GM19397 (cell line): ENCODE data around the gene ELL2.

ENCODE experiments used
- ATAC-seq: cut with Tn5 transposase; IDR thresholded peaks from one replicate; pipeline ENCODE4 v1.9.1; 2021; ENCODE audit warnings: mild to moderate bottlenecking, moderate library complexity; ENCODE audit not compliant: unreplicated experiment

Gene ELL2

DNA sequence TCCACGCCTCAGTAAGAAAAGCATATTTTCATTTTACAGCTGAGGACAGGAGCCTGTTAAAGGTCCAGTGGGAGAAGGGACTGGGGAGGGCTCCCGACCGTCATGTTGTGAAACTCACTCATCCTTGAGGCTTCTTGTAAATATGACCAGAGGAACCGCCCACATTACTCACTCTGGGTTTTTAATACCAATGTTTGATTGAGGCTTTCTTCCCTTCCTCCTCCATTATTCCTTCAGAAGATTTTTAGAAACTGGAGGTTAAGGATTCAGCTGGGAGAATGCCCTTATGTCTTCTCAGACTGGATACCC lies 77.7 kb downstream of the ELL2 start:
- peak; percentile 45 for ATAC-seq

DNA sequence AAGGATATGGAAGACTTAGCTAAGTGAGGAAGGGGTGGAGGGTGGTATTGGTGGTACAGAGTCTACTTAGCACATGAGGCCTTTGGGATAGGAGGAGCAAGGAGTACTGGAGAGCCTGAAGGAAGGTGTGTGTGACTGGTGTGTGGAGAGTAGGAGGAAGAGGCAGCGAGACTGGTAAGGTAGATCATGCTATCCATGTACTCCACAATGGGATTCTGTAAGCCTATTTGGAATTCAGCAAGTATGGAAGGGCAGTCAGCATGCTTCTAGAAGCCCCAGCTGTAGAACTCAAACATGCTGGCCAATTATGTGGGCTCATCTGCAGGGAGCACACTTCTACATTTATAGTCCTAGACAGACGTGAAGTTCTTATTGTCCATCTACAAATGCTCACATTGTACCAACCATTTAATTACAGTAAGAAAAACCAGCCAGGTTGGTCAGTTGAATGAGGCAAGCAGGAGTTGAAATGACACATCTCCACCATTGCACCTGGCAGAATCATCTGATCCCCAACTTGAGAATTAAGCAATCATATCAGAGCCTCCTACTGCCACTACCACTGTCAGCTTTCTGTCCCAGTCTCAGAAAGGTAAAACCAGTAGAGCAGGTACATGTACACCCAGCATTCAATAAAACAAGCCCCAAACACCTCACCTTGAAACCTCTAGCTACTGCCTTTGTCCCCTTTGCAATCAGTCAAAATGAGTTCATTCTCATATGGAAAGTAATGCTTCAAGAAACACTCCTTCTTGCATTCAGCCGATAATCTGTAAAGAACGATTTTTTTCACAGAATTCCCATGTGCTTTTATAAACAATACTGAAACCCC lies 78.2 kb downstream of the ELL2 start:
- ATAC-seq = peak; percentile 48

DNA sequence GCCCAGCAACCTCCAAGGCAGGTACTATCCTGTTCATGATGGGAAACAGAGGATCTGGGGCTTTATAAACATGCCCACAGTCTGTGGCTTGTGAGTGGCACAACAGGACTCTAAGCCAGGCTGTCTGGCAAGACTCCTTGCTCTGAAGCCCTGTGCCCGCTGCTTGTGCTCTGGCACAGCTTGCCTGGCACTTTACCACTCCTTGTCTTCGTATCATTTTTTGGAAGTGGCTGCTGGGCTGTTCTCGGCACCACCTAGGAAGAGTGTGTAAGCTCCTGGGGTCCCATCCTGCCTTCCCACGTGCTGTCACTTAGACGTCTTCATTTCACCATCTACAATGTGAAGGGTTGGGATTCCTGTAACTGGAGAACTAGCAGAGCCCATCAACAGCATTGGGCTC lies 79.8 kb downstream of the ELL2 start:
- ATAC-seq = no peak

DNA sequence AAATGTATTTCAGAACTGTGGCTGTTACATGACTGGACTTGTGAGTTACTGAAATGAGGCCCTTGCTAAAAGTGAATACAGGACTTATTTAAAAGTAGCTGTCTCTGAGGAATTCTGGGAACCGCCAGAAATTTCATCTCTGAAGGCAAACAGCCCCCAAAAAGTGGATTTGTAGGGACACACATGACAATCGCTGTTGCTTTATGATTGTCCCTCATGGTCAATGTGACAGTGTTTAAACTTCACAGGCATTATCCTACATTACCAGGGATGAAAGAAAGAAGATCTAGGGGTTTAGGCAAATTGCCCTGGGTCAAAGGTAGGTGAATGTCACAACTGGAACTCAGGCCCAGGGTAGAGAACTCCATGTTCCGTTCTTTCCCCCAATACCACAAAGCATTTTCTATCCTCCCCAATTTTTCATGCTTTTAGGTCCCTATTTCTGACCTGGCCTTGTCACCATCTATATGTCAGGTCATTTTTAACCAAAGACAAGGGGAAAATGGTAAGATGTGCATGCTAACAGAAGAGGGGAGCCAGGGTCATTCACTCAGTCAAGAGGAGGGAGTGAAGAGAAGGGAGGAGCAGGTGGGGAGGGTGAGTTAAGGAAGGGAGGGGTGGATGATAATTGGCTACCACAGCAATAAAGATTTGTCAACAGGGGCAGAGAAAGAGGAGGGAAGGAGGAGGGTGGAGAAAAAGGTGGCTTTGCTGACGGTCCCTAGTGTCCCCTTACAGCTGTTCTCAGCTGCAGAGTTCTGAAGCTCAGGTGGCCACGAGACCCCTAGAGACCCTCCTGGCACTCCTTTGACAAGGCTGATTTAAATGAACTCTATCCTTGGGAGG lies 81.3 kb downstream of the ELL2 start:
- no peak for ATAC-seq

DNA sequence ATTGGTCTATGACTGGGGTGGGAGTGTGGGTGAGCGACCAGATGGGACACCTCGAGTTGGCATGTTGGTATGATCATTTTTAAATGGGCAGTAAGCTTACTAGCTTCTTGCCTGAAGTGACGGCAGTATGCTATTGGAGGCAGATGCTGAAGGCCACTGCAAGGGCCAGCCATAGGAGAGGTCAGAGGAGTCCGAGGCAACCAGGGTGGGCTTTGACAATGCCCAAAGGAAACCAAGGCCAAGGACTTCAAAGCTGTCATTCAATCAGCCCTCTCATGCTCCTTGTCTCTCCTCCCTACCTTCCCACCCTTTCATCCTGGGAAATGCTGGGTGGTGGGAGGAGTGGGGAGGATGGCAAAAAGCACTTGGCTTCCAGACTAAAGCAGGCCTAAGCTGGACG lies 82.0 kb downstream of the ELL2 start:
- ATAC-seq = no peak

DNA sequence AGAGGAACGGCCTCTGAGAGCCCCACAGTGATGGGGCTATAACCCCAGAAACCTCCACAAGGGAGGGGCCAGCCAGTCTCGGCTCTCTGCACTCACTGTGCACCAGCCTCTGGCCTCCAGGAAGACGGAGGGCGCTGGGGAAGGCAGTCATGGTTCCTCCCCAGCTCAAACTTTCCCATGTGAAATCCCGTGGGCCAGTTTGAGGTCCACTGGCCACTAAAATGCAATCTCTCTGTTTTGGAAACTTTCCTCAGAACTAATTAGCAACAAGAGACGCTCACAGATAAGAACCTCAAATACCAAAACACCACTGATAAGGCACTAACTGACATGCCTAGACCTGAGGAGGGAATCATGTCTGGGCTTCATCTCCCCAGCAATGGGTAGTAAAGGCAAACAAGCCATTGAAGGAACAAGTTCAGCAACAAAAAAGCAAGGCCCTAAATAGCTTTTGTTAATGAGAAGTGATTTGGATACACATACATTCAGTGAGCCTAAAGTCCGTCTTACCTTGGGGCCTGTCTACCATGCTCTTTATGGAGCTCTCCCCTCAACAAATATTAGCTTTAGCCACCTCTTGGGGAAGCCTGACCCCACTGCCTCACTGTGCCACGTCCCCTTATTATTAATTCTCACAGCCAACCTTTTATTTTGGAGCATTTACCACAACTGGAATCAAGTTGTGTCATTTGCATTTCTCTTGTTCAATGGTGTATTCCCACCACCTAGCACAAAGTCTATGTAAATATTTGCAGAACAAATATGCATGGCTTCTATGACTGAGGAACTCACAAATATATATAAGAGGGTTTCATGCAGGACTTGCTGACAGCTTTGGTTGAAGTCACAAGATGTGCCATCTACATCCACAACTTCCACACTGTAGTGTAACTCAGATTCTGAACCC lies 83.0 kb downstream of the ELL2 start:
- ATAC-seq = no peak

DNA sequence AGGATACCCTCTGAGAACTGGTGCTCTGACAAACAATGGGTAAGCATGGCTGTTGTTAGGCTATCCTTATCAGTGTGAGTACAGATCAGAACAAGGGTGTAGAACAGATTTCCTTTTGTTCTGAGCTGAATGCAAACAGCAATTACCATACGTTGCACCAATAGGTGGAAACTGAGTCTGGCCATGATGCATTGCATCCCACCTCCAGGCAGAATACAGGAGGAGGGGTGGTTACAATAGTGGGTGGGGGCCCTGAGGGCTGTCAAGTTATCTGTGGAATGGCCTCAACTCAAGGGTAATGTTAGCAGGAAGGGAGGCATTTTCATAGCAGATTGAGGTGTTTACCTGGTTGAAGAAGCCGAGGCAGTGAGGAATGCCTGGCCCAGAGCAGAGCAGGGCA lies 84.9 kb downstream of the ELL2 start:
- ATAC-seq = no peak

DNA sequence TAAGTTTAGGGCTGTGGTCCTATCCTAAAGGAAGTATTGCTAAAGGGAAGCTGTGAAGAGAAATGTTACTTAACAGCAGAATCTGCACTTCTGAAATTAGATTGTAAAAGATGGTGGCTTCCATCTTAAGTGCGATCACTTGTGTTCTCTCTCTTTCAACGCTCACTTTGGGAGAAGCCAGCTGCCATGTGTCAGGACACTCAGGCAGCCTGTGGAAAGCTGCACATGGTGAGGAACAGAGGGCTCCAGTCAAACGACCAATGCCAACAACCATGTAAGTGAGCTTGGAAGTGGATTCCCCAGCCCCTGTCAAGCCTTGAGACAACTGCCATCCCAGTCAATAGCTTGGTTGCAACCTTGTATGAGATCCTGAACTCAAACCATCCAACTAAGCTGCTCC lies 87.4 kb downstream of the ELL2 start:
- ATAC-seq = no peak

DNA sequence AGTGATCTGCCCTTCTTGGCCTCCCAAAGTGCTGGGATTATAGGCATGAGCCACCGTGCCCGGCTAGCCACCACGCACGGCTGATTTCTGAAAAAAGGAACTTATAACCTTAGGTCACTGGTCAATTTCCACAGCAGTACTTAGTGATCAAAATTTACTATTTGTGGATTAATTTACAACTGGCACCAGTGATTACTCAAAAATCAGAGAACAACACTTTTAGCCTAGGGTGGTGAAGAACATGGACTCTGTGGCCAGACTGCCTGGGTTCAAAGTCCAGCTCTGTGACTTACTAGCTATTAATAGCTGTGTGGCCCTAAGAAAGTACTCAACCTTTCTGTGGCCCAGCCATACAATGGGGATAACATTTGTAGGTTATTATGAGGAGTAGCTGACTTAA lies 88.3 kb downstream of the ELL2 start:
- ATAC-seq = no peak

DNA sequence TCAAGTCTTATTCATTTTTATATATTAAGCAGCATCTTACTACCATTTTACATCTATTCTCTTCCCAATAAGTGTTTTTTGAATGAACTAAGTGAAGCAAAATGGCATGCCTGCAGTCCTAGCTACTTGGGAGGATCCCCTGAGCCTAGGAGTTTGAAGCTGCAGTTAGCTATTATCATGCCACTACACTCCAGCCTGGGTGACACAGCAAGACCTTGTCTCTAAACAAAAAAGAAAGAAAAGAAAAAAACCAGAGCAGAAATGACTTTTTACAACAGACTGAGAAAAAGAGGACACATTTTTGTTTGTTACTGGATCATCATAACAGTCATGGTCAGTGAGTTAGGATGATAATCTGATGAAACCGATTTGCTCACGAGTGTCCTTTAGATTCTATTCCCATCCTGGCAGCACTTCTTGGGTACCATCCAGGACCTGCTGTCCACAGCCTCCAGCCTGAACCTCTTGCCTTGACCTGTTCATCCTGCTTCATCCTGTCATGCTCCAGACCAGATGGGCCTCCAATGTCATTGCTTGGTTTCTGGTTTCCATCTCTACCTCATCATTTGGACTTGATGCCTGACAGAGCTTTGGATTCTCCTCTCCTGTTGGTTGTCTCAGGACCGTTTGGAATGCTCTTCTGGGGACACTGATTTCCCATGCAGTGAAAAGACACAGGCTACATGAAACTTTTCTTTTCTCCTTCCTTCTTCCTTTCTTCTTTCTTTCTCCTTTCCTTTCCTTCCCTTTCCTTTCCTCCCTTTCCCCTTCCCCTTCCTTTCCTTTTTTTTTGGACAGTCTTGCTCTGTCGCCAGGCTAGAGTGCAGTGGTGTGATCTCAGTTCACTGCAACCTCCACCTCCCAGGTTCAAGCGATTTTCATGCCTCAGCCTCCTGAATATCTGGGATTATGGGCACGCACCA lies 89.0 kb downstream of the ELL2 start:
- ATAC-seq = no peak

DNA sequence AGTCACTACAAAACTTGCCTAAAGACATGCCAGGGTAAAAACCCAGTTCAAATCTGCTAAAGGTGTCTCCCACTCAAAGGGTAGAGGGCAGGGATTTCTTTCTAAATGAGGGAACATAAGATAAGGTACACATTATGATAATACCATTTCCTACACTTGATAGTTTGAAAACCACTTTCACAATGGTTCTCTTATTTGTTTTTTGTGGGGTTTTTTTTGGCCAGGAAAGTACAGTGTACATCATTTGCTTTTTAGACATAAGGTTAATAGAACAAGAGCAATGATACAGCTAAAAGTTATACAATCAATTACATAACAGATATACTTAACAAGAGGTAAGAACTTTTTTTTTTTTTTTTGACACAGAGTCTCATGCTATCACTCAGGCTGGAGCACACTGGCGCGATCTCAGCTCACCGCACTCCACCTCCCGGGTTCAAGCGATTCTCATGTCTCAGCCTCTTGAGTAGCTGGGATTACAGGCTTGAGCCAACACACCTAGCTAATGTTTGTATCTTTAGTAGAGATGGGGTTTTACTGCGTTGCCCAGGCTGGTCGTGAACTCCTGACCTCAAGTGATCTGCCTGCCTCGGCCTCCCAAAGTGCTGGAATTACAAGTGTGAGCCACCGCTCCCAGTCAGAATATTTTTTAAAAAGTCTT lies 90.4 kb downstream of the ELL2 start:
- no peak for ATAC-seq

DNA sequence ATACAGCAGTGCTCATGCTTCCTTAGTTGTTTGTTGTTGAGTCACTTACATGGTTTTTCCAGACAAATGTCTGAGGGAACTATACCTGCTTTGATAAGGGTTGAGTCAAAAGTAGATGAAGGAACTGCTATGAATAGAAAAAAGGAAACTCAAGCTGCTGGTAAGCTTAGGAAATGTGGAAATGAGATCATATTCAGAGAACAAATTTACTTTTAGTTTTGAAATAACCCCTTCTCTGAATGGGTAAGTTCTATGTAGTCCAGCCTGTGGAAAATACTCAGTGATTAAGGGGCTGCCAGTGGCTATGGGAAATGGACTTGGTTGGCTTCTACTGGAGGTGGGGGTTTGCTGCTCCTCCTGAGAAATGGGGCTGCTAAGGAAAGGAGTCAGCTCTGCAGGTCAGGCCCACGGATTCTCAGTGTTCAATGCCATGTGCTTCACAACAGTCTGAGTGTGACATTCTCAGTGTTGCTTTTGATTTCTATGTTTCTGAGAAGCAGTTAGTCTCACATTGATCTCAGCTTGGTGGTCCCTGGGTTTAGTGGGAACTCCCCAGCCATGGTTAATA lies 91.5 kb downstream of the ELL2 start:
- ATAC-seq = peak; percentile 49

DNA sequence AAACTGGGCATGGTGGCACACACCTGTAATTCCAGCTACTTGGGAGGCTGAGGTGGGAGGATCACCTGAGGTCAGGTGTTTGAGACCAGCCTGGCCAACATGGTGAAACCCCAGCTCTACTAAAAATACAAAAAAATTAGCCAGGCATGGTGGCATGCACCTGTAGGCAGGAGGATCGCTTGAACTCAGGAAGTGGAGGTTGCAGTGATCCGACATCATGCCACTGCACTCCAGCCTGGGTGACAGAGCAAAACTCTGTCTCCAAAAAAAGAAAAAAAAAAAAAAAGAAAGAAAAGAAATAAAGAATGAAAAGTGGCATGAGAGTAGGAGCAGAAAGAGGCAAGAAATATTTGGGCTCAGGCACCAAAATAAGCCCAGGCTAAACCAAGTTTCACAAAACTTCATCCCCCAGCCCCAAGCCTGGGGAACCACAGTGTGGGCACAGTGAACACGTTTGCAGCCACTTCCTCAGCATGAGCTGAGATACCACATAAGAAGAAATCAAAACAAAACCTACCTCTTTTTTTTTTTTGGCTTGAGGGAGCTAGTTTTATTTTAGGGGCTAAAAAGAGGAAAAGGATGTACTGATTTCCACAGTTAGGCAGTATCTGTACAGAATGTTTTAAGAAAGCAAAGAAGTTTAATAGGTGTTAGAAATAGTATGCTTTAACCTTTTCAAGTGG lies 92.3 kb downstream of the ELL2 start:
- ATAC-seq = peak; percentile 46

DNA sequence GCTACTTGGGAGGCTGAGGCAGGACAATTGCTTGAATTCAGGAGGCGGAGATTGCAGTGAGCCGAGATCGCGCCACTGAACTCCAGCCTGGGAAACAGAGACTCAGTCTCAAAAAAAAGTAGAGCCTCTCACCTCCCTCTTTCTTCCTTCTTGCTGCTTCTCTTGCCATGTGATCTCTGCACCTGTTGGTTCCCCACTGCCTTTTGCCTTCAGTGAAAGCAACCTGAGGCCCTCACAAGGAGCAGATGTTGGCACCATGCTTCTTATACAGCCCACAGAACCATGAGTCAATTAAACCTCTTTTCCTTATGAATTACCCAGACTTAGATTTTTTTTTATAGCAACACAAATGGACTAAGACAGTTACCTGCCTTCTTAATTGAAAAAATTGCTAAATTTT lies 93.5 kb downstream of the ELL2 start:
- no peak for ATAC-seq

DNA sequence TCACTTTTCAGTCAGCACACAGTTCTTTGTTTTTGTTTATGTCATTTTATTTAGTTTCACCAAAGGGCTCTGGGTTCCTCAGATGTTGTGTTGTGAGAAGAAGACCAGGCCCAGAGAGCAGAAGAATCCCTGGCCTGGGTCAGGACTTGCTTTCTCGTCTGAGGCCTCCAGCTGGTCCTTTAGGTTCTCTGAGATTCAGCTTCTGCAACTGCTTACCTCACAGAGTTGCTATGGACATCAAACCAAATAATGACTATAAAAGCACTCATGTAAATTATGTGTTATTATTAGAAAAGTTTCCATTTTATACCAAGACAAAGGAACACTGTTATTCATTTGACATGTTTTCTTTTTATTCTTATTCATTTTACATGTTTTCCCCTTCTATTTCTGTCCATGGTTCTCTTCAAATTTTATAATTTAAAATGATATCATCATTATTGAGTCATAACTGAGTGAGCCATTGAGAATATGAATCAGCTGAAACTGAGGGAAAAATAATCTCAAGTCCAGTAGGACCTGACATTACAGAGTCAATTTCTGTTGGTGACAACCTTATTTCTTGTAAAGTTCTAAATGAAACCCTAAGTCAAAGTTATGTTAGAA lies 95.1 kb downstream of the ELL2 start:
- ATAC-seq = no peak

DNA sequence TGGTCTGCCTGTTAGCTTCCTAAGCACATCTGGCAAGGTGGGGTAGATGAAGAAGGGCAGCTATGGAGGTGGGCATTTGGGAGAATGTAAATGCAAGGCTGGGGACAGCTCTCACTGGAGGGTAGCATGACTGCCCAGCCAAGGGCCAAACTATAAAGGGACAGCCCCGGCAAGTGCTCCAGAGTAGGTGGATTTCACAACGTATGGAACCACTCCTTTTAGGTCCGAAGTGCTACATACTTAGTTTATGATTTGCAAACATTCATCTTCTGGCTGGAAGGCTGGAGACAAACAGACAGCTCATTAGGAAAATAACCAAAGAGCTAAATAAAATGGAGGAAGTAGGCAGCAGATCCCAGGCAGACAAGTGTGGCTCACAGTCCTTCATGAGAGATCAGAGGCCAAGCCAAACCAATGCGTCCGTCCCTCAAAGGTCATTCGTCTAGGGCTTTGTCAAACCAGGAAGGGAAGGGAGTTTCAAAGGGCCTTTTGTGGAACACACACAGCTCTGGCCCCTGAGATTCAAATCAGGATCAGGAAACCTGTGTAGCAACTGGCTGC lies 96.6 kb downstream of the ELL2 start:
- no peak for ATAC-seq

DNA sequence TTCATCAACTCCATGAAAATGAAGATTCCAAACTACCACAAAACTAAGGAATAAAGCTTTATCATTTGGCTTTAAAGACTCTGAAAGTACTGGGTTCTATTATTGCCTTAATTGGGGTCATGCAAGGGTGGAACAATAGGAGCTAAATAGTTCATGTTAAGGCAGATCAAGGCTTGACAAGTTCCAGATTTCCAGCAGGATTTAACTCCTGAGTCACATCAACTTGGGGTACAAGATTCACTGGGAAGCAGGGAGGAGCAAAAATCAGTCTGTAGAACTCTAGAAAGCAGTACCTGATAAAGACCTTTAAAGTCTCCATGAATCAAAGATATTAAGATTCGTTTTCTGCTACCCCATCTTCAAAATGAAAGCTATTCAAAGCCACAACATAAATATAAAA lies 97.2 kb downstream of the ELL2 start:
- ATAC-seq = no peak

DNA sequence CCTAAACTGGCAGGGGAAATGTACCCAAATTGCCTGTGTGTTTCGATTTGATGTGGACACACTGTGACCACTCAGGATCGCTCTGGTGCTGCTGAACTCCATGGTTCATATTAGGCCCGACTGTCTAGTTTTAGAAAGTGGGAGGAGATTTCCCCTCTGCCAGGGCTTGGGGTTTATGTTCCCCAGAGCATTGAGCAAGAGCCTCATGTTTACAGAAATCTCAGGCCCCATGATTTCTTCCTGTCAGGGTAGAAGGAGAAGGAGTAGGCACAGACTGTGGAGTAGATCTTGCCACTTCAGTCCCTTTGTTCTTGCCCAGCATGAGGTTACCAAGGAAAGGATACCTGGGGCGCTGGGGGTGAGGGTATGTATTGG lies 98.3 kb downstream of the ELL2 start:
- no peak for ATAC-seq
